ENCODE measurements around the gene MARCHF10. TPM values are rescaled to one million over a fixed set of nuclear protein-coding genes. Genes with fewer than 3 reads are reported as not detected.

MARCHF10 gene
- total RNA-seq, 1 experiment from 2014 or later, result not detected

GRCh38 chr17:62753562-62753961, 54.6 kb downstream of the MARCHF10 start:
- no peak for DNase-seq (ENCODE audit: low read depth)

- DNase-seq (ENCODE audit: low read depth), result peak; percentile 14
Measured at GRCh38 chr17:62751060-62751691, 56.9 kb downstream of the MARCHF10 start.

GRCh38 chr17:62750631-62751051, 57.5 kb downstream of the MARCHF10 start:
- DNase-seq (ENCODE audit: low read depth), result no peak

GRCh38 chr17:62749926-62750325, 58.2 kb downstream of the MARCHF10 start:
- DNase-seq (ENCODE audit: low read depth), result no peak

- no peak for DNase-seq (ENCODE audit: low read depth)
Measured at GRCh38 chr17:62746941-62747340, 61.2 kb downstream of the MARCHF10 start.

GRCh38 chr17:62745806-62746205, 62.3 kb downstream of the MARCHF10 start:
- DNase-seq (ENCODE audit: low read depth), result no peak

GRCh38 chr17:62744259-62744658, 63.9 kb downstream of the MARCHF10 start:
- DNase-seq (ENCODE audit: low read depth), result no peak

- no peak for DNase-seq (ENCODE audit: low read depth)
Measured at GRCh38 chr17:62741290-62741689, 66.8 kb downstream of the MARCHF10 start.

- DNase-seq (ENCODE audit: low read depth), result no peak
Measured at GRCh38 chr17:62739645-62740388, 68.3 kb downstream of the MARCHF10 start.

- no peak for DNase-seq (ENCODE audit: low read depth)
Measured at GRCh38 chr17:62738281-62738680, 69.8 kb downstream of the MARCHF10 start.

- no peak for DNase-seq (ENCODE audit: low read depth)
Measured at GRCh38 chr17:62737513-62737912, 70.6 kb downstream of the MARCHF10 start.

GRCh38 chr17:62735044-62735651, 73.0 kb downstream of the MARCHF10 start:
- no peak for DNase-seq (ENCODE audit: low read depth)

- DNase-seq (ENCODE audit: low read depth), result no peak
Measured at GRCh38 chr17:62732125-62732524, 76.0 kb downstream of the MARCHF10 start.

- DNase-seq (ENCODE audit: low read depth), result no peak
Measured at GRCh38 chr17:62727916-62728672, 80.0 kb downstream of the MARCHF10 start.

- peak; percentile 49 for DNase-seq (ENCODE audit: low read depth)
Measured at GRCh38 chr17:62725791-62726249, 82.3 kb downstream of the MARCHF10 start.

GRCh38 chr17:62724398-62725146, 83.5 kb downstream of the MARCHF10 start:
- DNase-seq (ENCODE audit: low read depth), result peak; percentile 48

- peak; percentile 44 for DNase-seq (ENCODE audit: low read depth)
Measured at GRCh38 chr17:62723842-62724241, 84.3 kb downstream of the MARCHF10 start.

GRCh38 chr17:62722625-62723024, 85.5 kb downstream of the MARCHF10 start:
- DNase-seq (ENCODE audit: low read depth), result no peak

GRCh38 chr17:62720126-62720850, 87.8 kb downstream of the MARCHF10 start:
- DNase-seq (ENCODE audit: low read depth), result no peak

GRCh38 chr17:62719586-62719985, 88.5 kb downstream of the MARCHF10 start:
- DNase-seq (ENCODE audit: low read depth), result no peak

GRCh38 chr17:62718429-62718828, 89.7 kb downstream of the MARCHF10 start:
- DNase-seq (ENCODE audit: low read depth), result peak; percentile 75
